SK-N-SH treated with all-trans-retinoic acid at 6 μM for 48 hours (cell line): ENCODE data around the gene CCDC93.

Experiments used
- CSDC2 ChIP-seq: fragments of 250-450 bp; sonication (Bioruptor Pico); IDR thresholded peaks from 2 replicates; pipeline ENCODE4 v1.5.0; 2020; ENCODE audit warnings: mild to moderate bottlenecking, moderate library complexity
- ISL1 ChIP-seq: fragments of 250-450 bp; sonication (Bioruptor Pico); IDR thresholded peaks from 2 replicates; pipeline ENCODE4 v2.1.2; 2022; ENCODE audit warnings: mild to moderate bottlenecking, moderate library complexity
- TF ChIP-seq, protein P1 (sequence below): fragments of 250-450 bp; sonication (Bioruptor Pico); IDR thresholded peaks from 2 replicates; pipeline ENCODE4 v1.5.0; 2020; ENCODE audit warnings: mild to moderate bottlenecking, moderate library complexity
- TF ChIP-seq, protein P2 (sequence below): fragments of 250-450 bp; sonication (Bioruptor Pico); IDR thresholded peaks from 2 replicates; pipeline ENCODE4 v1.5.1; 2021; ENCODE audit warnings: mild to moderate bottlenecking, moderate library complexity
- TF ChIP-seq, protein P3 (sequence below): fragments of 250-450 bp; sonication (Bioruptor Pico); IDR thresholded peaks from 2 replicates; pipeline ENCODE4 v1.8.0; 2020; ENCODE audit warnings: mild to moderate bottlenecking, moderate library complexity, borderline replicate concordance

DNA sequence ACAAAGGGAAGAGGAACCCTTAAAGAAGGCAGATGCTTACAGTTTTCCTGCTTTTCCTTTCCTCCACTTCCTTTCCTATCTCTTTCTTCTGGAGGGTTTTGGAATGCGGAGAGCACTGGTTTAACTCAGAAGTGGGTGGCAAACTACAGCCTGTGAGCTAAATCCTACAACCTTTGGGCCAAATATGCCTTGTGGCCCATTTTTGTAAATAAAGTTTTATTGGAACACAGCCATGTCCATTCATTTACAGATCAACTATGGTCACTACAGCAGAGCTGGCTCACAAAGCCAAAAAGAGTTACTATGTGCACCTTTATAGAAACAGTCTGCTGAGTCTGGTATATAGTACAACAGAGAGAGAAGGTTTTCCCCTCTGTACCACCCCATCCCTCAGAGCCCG, 69.1 kb downstream of the CCDC93 start:
- TF ChIP-seq, protein P1, sequence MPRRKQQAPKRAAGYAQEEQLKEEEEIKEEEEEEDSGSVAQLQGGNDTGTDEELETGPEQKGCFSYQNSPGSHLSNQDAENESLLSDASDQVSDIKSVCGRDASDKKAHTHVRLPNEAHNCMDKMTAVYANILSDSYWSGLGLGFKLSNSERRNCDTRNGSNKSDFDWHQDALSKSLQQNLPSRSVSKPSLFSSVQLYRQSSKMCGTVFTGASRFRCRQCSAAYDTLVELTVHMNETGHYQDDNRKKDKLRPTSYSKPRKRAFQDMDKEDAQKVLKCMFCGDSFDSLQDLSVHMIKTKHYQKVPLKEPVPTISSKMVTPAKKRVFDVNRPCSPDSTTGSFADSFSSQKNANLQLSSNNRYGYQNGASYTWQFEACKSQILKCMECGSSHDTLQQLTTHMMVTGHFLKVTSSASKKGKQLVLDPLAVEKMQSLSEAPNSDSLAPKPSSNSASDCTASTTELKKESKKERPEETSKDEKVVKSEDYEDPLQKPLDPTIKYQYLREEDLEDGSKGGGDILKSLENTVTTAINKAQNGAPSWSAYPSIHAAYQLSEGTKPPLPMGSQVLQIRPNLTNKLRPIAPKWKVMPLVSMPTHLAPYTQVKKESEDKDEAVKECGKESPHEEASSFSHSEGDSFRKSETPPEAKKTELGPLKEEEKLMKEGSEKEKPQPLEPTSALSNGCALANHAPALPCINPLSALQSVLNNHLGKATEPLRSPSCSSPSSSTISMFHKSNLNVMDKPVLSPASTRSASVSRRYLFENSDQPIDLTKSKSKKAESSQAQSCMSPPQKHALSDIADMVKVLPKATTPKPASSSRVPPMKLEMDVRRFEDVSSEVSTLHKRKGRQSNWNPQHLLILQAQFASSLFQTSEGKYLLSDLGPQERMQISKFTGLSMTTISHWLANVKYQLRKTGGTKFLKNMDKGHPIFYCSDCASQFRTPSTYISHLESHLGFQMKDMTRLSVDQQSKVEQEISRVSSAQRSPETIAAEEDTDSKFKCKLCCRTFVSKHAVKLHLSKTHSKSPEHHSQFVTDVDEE (CRISPR knock-in tag) = no peak
- TF ChIP-seq, protein P2, sequence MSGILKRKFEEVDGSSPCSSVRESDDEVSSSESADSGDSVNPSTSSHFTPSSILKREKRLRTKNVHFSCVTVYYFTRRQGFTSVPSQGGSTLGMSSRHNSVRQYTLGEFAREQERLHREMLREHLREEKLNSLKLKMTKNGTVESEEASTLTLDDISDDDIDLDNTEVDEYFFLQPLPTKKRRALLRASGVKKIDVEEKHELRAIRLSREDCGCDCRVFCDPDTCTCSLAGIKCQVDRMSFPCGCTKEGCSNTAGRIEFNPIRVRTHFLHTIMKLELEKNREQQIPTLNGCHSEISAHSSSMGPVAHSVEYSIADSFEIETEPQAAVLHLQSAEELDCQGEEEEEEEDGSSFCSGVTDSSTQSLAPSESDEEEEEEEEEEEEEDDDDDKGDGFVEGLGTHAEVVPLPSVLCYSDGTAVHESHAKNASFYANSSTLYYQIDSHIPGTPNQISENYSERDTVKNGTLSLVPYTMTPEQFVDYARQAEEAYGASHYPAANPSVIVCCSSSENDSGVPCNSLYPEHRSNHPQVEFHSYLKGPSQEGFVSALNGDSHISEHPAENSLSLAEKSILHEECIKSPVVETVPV (CRISPR knock-in tag) = no peak
- no peak for TF ChIP-seq CSDC2 (CRISPR knock-in tag)
- TF ChIP-seq, protein P3, sequence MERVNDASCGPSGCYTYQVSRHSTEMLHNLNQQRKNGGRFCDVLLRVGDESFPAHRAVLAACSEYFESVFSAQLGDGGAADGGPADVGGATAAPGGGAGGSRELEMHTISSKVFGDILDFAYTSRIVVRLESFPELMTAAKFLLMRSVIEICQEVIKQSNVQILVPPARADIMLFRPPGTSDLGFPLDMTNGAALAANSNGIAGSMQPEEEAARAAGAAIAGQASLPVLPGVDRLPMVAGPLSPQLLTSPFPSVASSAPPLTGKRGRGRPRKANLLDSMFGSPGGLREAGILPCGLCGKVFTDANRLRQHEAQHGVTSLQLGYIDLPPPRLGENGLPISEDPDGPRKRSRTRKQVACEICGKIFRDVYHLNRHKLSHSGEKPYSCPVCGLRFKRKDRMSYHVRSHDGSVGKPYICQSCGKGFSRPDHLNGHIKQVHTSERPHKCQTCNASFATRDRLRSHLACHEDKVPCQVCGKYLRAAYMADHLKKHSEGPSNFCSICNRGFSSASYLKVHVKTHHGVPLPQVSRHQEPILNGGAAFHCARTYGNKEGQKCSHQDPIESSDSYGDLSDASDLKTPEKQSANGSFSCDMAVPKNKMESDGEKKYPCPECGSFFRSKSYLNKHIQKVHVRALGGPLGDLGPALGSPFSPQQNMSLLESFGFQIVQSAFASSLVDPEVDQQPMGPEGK (CRISPR knock-in tag) = no peak
- no peak for TF ChIP-seq ISL1 (CRISPR knock-in tag)
